T-helper 2 cell treated with Interferon-gamma antibody and Interleukin-4, amounts not matched to agents 100 ng/mL and 5 ng/mL, for 36 hours (primary cell): ENCODE data around the gene ENAH. TPM values are rescaled to one million over a fixed set of nuclear protein-coding genes. Genes with fewer than 3 reads are reported as not detected.

ENCODE experiments used
- intact Hi-C: fragments of 100-400 bp; cut with micrococcal nuclease; formaldehyde crosslinking; loops from one replicate; pipeline ENCODE4 v1.15.1; 2023
- total RNA-seq: library from RNA; stranded (reverse); gene quantifications from 2 replicates; pipeline ENCODE4 v1.2.3, GENCODE V29; 2022

ENAH gene
- total RNA-seq, 1 donor from 2014 or later = not detected

- intact Hi-C loops = no loop called here
Measured at GRCh38 chr1:225442123-225442505, 210.8 kb downstream of the ENAH start.

- intact Hi-C loops = no loop called here
Measured at GRCh38 chr1:225441314-225442122, 211.4 kb downstream of the ENAH start.

- intact Hi-C loops = no loop called here
Measured at GRCh38 chr1:225440380-225441221, 212.3 kb downstream of the ENAH start.

- intact Hi-C loops = no loop called here
Measured at GRCh38 chr1:225437710-225438437, 215.0 kb downstream of the ENAH start.

Other genes starting within 250 kb of the ENAH start
- 244 and 248 TPM in 2 replicates for gene LBR, start 225.1 kb downstream of the ENAH start, total RNA-seq
- 230 and 238 TPM in 2 replicates for gene SRP9, start 124.7 kb upstream of the ENAH start, total RNA-seq
- 1.5 and 2.2 TPM in 2 replicates for gene EPHX1, start 157.0 kb upstream of the ENAH start, total RNA-seq
- 96.5 and 97.9 TPM in 2 replicates for gene TMEM63A, start 229.3 kb upstream of the ENAH start, total RNA-seq
- not detected in 2 replicates for gene LEFTY1, start 236.0 kb upstream of the ENAH start, total RNA-seq